Femur (tissue), 1 donor: ENCODE data around the gene OR1I1.

Experiments
- DNase-seq: peaks from one replicate; pipeline ENCODE4 v3.0.0-alpha.2; 2017

OR1I1 gene

DNA sequence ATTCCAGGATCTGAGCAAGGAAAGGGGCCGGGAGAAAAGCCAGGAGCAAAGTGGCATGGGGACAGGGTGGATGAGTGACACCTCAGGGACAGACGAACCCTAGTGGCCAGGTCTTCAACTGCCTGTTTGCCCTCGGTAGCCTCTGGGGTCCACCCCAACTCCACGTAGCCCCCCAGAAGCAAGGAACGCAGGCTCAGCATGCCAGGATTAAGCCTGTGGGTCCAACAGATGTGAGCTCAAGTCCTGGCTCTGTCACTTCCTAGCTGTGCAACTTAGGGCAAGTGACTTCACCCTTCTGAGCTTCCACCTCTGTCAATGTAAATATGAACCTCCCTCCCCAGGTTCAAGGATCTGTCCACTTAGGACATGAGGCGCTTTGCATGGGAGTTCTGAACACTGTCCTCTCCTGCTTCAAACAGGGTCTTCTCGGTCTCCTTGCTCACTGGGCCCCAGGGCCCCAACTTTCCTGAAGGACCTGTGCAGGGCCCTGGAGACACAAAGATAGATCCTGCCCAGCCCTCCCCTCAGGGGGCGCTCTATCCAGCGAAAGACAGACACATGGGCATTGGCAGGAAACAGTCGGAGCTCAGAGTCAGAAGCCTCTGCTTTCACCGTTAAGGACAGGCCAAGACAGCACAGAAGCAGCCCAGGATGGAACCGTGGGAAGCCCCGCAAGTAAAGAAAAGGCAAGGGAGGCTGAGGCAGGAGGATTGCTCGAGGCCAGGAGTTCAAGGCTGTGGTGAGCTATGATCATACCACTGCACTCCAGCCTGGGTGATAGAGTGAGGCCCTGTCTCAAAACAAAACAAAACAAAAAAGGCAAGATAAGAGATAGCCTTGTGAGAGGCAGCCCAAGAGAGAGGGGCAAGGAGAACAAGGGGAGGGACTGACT is 38.4 kb downstream of the OR1I1 start:
- no peak for DNase-seq

DNA sequence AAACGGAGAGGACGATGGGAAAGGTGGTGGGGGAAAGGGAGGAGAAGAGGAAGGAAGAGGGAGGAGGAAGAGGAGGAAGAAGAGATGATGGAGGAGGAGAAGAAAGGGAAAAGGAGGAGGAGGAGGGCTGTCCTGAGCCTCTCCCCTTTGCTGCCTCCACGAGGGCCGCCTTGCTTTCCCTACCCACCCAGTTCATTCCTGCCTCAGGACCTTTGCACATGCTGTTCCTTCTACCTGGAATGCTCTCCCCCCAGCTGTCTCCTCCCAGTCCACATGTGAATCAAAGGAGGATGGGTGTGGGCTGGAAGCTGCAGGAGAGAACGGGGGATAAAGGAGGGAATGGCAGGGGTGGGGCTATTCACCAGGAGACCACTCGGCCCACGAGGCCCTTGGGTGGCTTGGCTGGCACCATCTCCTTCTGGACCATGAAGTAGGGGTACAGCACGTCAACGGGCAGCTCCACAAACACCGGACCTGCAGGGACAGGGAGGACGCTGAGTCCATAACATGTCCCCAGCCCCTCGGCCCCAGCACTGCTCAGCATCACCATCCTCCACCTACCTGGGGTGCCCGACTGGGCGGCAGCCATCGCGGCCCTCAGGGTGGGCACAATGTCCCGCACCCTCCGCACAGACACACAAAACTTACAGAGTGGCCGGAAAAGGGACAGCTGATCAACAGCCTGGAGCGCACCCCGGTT is 40.5 kb downstream of the OR1I1 start:
- no peak for DNase-seq

- no peak for DNase-seq
Observed at GRCh38 chr19:15123031-15123890, 41.2 kb downstream of the OR1I1 start.

GRCh38 chr19:15123900-15124299 is 41.9 kb downstream of the OR1I1 start:
- peak; percentile 74 for DNase-seq

GRCh38 chr19:15124572-15125231 is 42.7 kb downstream of the OR1I1 start:
- peak; percentile 30 for DNase-seq

DNA sequence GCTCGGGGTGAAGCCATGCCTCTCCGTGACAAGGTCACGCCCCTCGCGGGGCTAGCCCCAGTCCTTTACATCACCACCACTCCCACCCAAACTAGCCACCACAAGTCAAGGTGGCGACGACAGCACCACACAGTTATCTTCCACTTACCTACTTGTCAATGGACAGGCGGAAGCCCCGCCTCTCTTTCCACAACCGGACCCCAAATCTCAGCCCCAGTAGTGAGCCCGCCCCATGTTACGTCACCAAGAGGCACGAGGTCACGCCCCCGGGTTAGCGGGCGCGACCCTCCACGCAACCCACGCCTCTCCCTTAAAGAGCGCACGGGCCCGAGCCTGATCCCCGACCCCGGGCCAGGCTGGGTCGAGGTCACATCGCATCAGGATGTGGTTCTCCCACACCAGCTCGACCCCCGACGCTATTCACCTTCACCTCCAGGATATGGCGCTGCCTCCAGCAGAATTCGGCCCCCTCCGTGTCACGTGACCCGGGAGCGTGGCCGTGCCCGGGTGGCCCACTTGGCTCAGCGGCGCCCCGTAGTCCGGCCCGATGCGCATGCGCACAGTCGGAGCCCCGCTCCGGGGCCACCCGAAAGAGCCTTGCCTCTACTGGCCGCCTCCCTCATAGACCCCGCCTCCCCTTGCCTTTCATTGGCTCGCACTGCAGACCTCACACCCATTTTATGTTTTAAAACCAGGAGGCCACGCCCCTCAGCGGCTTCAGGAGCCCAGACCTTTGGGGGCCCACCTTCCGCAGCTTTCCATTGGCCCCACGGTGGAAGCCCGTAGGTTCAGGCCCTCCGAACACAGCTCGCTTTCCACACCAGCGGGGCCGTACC is 43.4 kb downstream of the OR1I1 start:
- peak; percentile 99 for DNase-seq

GRCh38 chr19:15126131-15126910 is 44.3 kb downstream of the OR1I1 start:
- DNase-seq: no peak

GRCh38 chr19:15128162-15128770 is 46.3 kb downstream of the OR1I1 start:
- no peak for DNase-seq

- no peak for DNase-seq
Observed at GRCh38 chr19:15129856-15130585, 48.0 kb downstream of the OR1I1 start.

DNA sequence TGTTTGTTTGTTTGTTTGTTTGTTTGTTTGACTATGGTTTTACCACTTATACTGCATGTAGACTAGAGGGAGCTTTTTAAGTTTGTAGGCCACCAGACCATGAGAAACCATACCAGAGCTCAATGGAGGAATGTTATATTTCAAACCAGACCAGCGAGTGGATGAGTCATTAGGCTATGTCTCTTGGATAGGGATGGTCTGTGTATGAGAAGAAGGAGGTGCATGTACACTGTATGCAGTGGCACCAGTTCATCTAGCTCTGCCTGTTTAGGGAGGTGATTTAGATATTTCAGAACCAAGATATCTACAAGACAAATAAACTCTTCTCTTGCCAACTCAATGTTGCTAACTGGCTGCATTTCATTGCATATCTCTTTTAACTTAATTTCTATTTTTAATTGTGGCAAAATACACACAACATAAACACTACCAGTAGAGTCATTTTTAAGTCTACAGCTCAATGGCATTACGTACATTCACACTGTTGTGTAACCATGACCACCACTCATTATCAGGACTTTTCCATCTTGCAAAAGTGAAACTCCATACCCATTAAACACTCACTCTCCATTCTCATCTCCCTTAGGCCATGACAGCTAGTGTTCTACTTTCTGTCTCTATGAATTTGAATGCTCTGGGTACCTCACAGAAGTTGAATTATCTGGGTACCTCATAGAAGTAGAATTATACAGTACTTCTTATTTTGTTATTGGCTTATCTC is 54.4 kb downstream of the OR1I1 start:
- no peak for DNase-seq

- DNase-seq: no peak
Observed at GRCh38 chr19:15137777-15138176, 55.8 kb downstream of the OR1I1 start.

GRCh38 chr19:15138427-15138826 is 56.4 kb downstream of the OR1I1 start:
- DNase-seq: no peak

- DNase-seq: no peak
Observed at GRCh38 chr19:15141143-15141542, 59.1 kb downstream of the OR1I1 start.

DNA sequence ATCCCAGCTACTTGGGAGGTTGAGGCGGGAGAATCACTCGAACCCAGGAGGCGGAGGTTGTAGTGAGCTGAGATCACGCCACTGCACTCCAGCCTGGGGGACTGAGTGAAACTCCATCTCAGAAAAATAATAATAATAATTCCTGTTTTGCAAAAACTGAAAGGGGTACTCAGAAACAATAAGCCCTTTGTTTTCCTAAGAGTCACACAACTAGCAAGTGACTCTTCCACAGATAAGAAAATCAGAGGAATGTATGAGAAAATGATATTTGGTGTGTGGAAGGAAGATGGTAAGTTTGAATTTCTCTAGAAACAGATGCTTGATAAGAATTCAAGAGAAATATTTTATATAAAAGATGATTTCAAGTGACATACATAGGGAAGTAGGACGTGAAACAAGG is 60.3 kb downstream of the OR1I1 start:
- DNase-seq: no peak
